A673 (cell line): Measurements from ENCODE around the gene LRP4.

Experiments used
- CTCF ChIP-seq: fragments of 300-800, 200-600 bp; sonication (generic); conservative IDR thresholded peaks from 2 replicates; pipeline ENCODE4 v1.5.1; 2017; ENCODE audit warnings: low read depth, mild to moderate bottlenecking, antibody characterized with exemption, low read length, moderate library complexity, mixed read lengths
- EZH2 ChIP-seq: fragments of 200-600 bp; sonication (generic); IDR thresholded peaks from 2 replicates; pipeline ENCODE4 v1.6.1; 2017; ENCODE audit warnings: borderline replicate concordance, low read depth, mild to moderate bottlenecking, mixed read lengths, antibody characterized with exemption, low read length; ENCODE audit not compliant: poor library complexity, severe bottlenecking

DNA sequence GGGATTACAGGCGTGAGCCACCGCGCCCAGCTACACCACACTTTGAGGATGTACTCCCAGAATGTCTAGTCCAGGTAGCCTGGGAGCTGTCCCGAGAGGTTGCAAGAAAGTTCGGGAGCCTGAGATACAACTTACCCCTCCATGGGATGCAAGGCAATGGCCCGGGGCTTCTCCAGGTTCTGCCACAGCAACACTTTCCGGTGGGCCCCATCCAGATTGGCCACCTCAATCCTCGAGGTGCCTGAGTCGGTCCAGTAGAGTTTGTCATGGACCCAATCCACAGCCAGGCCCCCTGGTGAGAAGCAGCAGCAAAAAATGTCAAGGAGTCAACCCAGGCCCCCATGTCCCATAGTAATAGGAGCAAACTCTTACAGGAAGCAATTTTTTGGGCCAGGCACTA, 25.5 kb downstream of the LRP4 start:
- TF ChIP-seq CTCF (no peak), EZH2 (no peak)
